Ascending aorta (tissue), 2 donors: ENCODE data around the gene MARCHF6. TPM values are rescaled to one million over a fixed set of nuclear protein-coding genes. Genes with fewer than 3 reads are reported as not detected.

Experiments used
- DNase-seq, 2 donors: peaks; one replicate each; pipeline ENCODE4 v3.0.0-alpha.2; 2019; ENCODE audit warnings: low spot score in 2 of 2
- H3K27ac ChIP-seq, 2 donors: fragments of 200-600 bp; sonication (generic); one replicate each; pipeline ENCODE4 v1.5.1; 2016 to 2017; ENCODE audit warnings: mild to moderate bottlenecking in 1 of 2
- H3K27me3 ChIP-seq: fragments of 200-600 bp; sonication (generic); one replicate; pipeline ENCODE4 v1.5.1; 2017
- H3K36me3 ChIP-seq, 2 donors: fragments of 200-600 bp; sonication (generic); one replicate each; pipeline ENCODE4 v1.5.1; 2016
- H3K4me1 ChIP-seq, 2 donors: fragments of 200-600 bp; sonication (generic); one replicate each; pipeline ENCODE4 v1.5.1; 2016 to 2017; ENCODE audit warnings: mild to moderate bottlenecking in 1 of 2
- H3K4me3 ChIP-seq, 2 donors: fragments of 200-600 bp; sonication (generic); one replicate each; pipeline ENCODE4 v1.5.1; 2016 to 2017; ENCODE audit warnings: mild to moderate bottlenecking in 1 of 2
- H3K9me3 ChIP-seq, 2 donors: fragments of 200-600 bp; sonication (generic); one replicate each; pipeline ENCODE4 v1.5.1; 2016
- intact Hi-C: fragments of 100-400 bp; cut with DNase I; formaldehyde crosslinking; loops from one replicate; pipeline ENCODE4 v1.15.1; 2023
- total RNA-seq: library from RNA; depleted of rRNA; stranded (reverse); fragments of >200 nt; gene quantifications from one replicate; pipeline ENCODE4 v1.1.0, GENCODE V29; 2016
- TF ChIP-seq, protein P1 (sequence below), 3 experiments: fragments of 200-600 bp in 2 of 3; fragments of 450-650 bp in 1 of 3; sonication (generic) in 2 of 3; IDR thresholded peaks; one replicate each; pipeline ENCODE4 v1.5.1; 2016 to 2019; ENCODE audit warnings: antibody characterized with exemption in 3 of 3, mild to moderate bottlenecking in 1 of 3, moderate library complexity in 1 of 3

Gene MARCHF6
- total RNA-seq, 1 donor from 2014 or later, result 47.0 TPM

DNA sequence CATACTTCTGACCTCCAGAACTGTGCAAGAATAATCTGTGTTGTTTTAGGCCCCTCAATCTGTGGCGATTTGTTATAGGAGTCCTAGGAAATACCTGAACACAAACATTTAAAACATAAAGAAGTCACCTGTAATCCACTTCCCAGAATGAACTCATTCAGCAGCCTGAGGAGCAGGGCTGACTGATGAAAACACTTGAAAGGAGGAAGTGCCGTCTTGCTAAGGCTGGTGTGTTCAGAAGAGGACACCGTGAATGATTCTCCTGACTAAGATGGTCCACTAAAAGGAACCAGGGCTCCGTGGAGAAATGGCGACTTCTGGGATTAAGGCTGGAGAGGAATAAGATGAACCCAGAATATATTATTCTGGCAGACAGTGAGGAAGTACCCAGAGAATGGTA is 18.7 kb upstream of the MARCHF6 start:
- Histone ChIP-seq H3K27me3 (no peaks in the 10 kb centered on the region), H3K27ac (no peak overlapping the region), H3K4me3 (no peak overlapping the region), H3K9me3 (no peaks in the 10 kb centered on the region), H3K4me1 (peaks cover 0 to 30% of the 10 kb centered on the region in 2 donors), H3K36me3 (no peaks in the 10 kb centered on the region)
- DNase-seq, result no peak
- intact Hi-C loops, result loop anchor here (10.0 kb wide), 1 partner anchor 1880 kb away; no protein-coding TSS in a partner anchor
- TF ChIP-seq, protein P1, sequence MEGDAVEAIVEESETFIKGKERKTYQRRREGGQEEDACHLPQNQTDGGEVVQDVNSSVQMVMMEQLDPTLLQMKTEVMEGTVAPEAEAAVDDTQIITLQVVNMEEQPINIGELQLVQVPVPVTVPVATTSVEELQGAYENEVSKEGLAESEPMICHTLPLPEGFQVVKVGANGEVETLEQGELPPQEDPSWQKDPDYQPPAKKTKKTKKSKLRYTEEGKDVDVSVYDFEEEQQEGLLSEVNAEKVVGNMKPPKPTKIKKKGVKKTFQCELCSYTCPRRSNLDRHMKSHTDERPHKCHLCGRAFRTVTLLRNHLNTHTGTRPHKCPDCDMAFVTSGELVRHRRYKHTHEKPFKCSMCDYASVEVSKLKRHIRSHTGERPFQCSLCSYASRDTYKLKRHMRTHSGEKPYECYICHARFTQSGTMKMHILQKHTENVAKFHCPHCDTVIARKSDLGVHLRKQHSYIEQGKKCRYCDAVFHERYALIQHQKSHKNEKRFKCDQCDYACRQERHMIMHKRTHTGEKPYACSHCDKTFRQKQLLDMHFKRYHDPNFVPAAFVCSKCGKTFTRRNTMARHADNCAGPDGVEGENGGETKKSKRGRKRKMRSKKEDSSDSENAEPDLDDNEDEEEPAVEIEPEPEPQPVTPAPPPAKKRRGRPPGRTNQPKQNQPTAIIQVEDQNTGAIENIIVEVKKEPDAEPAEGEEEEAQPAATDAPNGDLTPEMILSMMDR (IDR thresholded peaks at IDR 0.05), result no peak

DNA sequence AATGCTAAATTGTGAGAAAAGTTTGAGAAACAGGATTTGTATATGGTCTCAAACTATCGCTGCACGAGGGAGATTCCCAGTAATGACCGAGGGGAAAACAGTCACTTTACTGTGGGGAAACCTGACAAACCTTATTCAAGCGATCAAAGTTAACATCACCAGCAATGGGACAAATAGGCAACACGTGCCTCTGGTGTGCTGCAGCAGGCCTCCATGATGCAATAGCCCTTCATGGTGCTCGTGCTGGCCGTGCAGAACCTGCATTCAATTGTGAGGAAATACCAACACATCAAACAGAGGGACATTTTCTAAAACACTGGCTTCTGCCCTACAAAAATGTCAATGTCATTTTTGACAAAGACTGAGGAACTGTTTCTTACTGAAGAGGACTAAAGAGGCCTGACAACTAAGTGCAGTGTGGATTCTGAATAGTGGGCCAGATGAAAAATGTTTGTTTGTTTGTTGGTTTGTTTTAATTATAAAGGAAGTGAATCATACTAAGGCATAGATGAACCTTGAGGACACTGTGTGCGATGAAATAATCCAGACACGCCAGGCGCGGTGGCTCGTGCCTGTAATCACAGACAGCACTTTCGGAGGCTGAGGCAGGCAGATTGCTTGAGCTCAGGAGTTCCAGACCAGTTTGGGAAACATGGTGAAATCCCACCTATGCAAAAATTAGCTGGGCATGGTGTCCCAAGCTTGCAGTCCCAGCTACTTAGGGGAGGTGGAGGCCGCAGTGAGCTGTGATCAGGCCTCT is 17.6 kb upstream of the MARCHF6 start:
- no peaks in the 10 kb centered on the region for H3K9me3 ChIP-seq
- intact Hi-C loops, result loop anchor here (10.0 kb wide), 1 partner anchor 1881 kb away; no protein-coding TSS in a partner anchor
- H3K36me3 ChIP-seq, result no peaks in the 10 kb centered on the region
- H3K27me3 ChIP-seq, result no peaks in the 10 kb centered on the region
- DNase-seq, result no peak
- TF ChIP-seq, protein P1 (IDR thresholded peaks at IDR 0.05), result no peak
- peaks cover 0 to 19% of the 10 kb centered on the region in 2 donors for H3K4me1 ChIP-seq
- no peak overlapping the region for H3K27ac ChIP-seq
- no peak overlapping the region for H3K4me3 ChIP-seq

DNA sequence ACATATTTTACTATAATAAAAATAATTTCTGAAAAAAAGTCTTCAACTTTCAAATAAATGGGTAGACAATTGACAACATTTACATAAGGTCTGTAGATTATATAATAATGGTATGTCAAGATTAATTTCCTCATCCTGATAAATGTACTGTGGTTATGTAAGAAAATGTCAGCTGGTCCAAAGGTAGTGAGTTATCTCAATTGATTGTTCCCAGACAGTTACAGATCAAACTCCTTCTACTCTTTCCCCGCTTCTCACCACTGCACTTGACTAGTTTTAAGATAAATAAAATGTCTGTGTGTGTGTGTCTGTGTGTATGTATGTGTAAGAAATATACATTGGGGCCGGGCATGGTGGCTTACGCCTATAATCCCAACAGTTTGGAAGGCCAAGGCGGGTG is 16.4 kb upstream of the MARCHF6 start:
- TF ChIP-seq, protein P1 (IDR thresholded peaks at IDR 0.05), result no peak
- Histone ChIP-seq H3K36me3 (no peaks in the 10 kb centered on the region), H3K9me3 (no peaks in the 10 kb centered on the region), H3K4me1 (peaks cover 0 to 11% of the 10 kb centered on the region in 2 donors), H3K27ac (no peak overlapping the region), H3K27me3 (no peaks in the 10 kb centered on the region), H3K4me3 (no peak overlapping the region)
- intact Hi-C loops, result loop anchor here (10.0 kb wide), 1 partner anchor 1882 kb away; no protein-coding TSS in a partner anchor
- no peak for DNase-seq

GRCh38 chr5:10337986-10338385 is 15.5 kb upstream of the MARCHF6 start:
- Histone ChIP-seq H3K27ac (no peak overlapping the region), H3K9me3 (no peaks in the 10 kb centered on the region), H3K4me3 (no peak overlapping the region), H3K36me3 (no peaks in the 10 kb centered on the region), H3K4me1 (peaks cover 0 to 8% of the 10 kb centered on the region in 2 donors), H3K27me3 (no peaks in the 10 kb centered on the region)
- no peak for DNase-seq
- TF ChIP-seq, protein P1 (IDR thresholded peaks at IDR 0.05), result no peak
- intact Hi-C loops, result loop anchor here (10.0 kb wide), 1 partner anchor 1883 kb away; no protein-coding TSS in a partner anchor

GRCh38 chr5:10338686-10339057 is 14.8 kb upstream of the MARCHF6 start:
- Histone ChIP-seq H3K4me3 (no peak overlapping the region), H3K9me3 (no peaks in the 10 kb centered on the region), H3K36me3 (no peaks in the 10 kb centered on the region), H3K4me1 (peaks cover 0 to 5% of the 10 kb centered on the region in 2 donors), H3K27me3 (no peaks in the 10 kb centered on the region), H3K27ac (no peak overlapping the region)
- no peak for DNase-seq
- intact Hi-C loops, result loop anchor here (10.0 kb wide), 1 partner anchor 1884 kb away; no protein-coding TSS in a partner anchor
- TF ChIP-seq, protein P1 (IDR thresholded peaks at IDR 0.05), result no peak
